Measurements from ENCODE around the gene ITGB1BP1.

ITGB1BP1 gene, protein sequence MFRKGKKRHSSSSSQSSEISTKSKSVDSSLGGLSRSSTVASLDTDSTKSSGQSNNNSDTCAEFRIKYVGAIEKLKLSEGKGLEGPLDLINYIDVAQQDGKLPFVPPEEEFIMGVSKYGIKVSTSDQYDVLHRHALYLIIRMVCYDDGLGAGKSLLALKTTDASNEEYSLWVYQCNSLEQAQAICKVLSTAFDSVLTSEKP

DNA sequence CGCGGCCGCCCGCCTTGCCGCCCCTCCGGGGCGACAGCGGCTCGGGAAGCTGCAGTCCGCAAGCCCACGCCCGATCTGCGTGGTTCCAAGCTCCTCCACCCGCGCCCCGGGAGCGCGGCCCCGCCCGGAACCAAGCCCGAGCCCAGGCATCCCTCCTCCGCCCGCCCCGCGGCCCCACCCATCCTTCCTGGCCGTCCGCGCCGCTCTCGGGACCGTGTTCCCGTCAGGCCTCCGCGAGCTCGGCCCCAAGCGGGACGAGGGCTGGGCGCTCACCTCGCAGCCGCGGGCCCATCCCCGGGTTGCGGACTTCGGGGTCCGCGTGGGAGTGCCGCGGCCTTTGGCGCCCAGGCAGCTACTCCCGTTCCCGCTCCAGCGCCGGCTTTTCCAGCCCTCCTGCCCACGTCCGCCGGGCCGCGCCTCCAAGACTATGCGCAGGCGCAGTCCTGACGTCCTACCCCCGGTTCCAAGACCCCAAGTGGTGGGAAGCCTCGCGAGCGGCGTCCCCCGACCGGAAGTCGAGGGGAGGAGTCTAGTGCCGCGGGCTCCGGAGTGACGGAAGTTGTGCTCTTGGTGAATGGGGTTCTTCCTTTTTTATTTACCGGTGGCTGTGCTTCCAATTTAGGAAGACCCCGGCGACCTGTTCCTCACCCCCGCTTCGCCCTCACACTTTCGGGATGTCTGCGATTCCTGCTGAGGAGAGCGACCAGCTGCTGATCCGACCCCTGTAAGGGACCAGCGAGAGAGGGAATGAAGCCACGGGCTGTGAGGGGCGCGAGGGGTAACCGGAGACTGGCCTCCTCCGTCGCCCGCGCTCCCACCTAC lies at the start of gene ITGB1BP1, which contains the start of gene CPSF3:
Gene ITGB1BP1 (minus strand): TSS at position 429 of the 822 bp plus-strand sequence. CDS start 4,831 bp downstream, outside the sequence.
Gene CPSF3 (plus strand): TSS at position 555 of the 822 bp plus-strand sequence. CDS start 120 bp downstream, at position 675.
- peak; percentile 93 to 94 for DNase-seq

DNA sequence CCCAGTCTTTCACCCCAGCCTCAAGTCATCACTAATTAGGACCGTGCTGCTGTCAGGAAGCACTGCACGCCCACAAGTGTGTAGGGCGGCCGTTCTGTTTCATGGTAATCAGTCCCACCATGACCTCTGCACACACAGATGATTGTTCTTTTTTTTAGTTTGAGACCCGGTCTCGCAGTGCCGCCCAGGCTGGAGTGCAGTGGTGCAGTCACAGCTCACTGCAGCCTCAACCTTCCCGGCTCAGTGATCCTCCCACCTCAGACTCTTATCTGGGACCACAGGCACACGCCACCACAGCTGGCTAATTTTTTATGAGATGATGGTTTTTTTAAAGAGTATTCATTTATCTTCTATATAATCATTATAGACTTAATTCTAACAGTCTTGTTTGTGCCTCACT lies 49.2 kb upstream of the ITGB1BP1 start:
- DNase-seq, result no peak

DNA sequence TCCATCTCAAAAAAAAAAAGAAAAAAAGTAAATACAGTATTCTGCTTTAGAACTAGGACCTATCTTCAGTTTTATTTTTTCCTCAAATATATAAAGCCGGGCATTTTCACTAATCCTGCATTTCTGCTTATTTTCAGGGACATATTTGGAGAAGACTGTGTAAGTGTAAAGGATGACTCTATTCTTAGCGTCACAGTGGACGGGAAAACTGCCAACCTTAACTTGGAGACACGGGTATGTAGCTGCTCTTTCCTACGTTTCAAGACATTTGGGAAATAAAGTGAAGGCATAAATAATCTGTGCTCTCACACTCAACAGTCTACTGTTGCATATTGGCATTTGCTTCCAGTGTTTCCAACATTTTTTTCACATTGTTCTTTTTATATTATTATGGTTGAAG lies 47.9 kb upstream of the ITGB1BP1 start:
- no peak for DNase-seq

DNA sequence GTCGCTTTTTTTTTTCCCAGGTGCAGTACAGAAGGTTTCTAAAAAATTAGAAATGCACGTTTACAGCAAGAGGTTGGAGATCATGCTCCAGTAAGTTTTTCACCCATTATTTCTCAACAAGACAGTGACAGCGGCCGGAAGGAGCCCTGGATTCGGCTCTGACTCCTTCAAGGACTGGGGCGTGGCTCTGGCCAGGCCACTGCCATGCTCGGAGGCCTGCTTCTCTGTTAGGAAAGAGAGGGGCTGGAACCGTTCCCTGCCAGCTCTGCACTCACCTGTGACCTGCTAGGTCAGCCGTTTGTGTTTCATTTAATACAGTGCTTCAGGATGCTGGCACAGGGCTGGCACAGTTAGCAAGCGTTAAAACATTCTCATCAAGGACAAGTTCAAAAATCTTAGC lies 44.4 kb upstream of the ITGB1BP1 start:
- no peak for DNase-seq

DNA sequence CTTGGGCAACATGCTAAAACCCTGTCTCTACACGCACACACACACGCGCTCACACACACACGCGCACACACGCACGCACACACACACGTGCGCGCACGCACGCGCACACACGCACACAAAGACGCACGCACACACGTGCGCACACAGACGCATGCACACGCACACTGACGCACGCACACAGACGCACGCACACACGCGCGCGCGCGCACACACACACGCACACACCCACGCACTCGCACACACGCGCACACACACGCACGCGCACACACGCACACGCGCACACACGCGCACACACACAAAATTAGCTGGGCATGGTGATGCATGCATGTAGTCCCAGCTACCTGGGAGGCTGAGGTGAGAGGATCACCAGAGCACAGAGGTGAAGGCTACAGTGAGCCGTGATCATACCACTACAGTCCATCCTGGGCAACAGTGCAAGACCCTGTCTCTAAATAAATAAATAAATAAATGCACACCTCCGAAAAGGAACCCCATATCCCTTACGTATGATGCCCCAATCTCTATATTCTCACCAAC lies 42.9 kb upstream of the ITGB1BP1 start:
- no peak for DNase-seq

DNA sequence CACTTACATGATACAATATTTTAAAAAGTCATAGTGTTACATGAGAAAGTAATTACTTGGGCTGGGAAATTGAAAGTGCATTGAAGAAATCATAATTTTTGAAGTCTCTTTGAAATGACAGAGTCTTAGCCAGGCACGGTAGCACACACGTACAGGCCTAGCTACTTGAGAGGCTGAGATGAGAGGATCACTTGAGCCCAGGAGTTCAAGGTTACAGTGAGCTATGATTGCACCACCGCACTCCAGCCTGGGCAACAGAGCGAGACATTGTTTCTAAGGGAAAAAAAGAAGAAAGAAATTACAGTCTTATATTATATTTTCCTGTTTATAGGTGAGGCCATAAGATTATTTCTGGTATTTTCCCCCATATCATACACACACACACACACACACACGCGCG lies 41.8 kb upstream of the ITGB1BP1 start:
- no peak for DNase-seq

DNA sequence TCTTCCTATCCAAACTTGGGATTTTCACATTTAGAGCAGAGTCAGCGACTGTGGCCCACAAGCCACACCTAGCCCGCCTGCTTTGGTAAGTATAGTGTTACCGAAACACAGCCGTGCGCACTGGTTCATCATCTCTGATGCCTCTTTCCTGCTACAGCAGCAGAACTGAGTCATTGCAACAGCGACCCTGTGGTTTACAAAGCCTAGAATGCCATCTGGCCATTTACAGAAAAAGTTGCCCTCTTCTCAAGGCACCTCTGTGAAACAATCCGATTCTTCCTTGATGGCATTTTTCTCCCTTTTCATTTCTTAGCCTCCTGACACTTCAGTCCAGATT lies 40.3 kb upstream of the ITGB1BP1 start:
- DNase-seq, result peak; percentile 10 to 36

DNA sequence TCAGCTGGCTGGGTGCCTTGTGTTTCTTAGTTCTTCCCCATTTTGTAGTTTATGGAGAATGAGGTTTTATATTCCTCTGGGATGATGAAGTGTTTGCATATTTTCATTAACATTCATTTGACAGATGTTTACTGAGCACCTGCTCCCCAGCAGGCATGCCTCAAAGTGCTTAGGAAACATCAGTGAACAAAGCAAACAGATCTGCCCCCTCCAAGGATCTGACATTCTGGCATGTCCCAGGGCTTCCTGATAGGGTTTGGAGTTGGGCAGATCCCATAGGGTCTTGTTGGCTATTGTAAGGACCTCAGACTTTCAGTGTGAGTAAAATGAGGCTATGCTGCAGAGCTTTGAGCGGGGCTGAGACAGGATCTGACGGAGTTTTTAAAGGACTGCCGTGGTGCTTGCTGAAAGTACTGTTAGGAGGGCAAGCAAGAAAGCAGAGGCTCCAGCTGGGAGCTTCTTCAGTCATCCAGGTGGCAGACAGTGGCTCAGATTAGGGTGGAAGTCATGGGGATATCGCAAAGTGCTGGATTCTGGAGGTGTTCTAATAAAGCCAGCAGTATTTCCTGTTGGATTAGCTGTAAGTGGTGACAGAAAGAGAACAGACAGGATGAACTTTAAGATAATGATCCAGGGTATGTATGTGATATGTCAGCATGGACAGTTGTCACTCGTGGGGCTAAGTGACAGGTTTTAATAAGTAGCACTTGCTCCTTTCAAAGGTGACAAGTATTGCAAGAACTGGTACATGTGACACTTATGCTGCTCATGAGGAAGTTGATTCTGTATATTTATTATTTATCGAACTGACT lies 39.8 kb upstream of the ITGB1BP1 start:
- peak in 1 of 2 experiments; percentile 36 for DNase-seq

DNA sequence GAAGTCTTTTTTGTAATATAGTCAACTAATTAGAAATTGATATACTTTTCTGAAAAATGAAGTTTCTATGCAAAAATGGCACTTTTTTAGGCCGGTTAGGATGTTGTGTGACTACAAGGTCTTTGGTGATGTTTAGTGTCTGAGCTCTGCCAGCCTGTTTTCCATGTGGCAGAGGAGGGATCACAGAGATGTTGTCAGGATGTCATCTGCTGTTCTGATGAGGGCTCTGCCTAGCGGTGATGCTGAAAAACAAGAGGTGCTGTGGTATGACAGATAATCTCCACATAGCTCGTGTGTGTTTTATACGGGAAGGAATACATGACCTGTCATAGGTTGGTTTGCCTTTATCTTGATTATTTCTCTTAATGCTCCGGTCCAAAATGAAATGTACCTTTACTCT lies 39.0 kb upstream of the ITGB1BP1 start:
- DNase-seq, result no peak

DNA sequence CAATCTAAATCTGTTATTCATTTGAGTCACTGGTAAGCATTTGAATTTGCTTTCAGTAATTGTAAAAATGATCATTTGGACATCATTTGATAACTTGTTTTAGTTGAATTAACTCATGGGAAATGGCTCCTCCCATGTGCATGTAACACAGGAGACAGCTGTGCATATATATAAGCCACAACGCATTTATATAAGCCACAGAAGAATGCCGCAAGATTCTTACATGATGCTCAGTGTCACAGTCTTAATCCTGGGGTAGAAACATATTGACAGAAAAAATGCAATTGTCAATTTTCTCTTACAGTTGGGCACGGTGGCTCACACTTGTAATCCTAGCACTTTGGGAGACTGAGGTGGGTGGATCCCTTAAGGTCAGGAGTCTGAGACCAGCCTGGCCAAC lies 37.8 kb upstream of the ITGB1BP1 start:
- no peak for DNase-seq

DNA sequence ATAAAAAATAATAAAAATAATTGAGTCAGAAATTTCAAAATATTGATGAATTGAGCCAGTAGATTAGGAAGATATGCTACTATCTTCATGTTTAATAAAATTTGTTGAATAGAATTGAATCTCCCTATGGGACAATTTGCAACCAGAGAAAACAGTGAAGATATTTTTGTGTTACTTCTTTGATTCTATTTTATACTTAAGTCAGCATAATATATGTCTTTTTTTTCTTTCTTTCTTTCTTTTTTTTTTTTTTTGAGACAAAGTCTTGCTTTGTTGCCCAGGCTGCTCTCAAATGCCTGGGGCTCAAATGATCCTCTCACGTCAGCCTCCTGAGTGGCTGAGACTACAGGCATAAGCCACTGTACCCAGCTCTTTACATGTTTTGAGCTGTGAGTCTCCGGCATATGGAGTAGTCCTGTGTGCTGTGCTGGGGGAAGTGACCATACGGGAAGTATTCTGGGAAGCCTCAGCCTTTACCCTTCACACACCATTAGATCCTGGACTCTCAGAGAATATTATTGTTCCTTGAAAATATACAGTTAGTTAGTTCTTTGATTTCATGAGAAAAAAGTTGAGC lies 37.2 kb upstream of the ITGB1BP1 start:
- no peak for DNase-seq

DNA sequence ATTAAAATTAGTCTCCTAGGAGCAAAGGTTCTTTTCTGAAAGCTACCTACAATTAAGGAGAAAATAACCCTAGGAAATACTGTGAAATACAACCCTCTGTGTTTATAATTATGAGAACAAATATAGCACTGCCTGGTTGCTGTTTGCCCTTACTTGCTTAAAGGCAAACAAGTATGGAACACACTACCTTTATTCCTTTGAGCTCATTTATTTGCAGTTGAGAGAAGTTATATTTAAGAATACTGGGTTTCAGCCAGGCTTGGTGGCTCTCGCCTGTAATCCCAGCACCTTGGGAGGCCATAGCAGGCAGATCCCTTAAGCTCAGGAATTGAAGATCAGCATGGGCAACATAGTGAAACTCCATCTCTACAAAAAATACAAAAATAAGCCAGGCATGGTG lies 27.9 kb upstream of the ITGB1BP1 start:
- DNase-seq, result no peak

DNA sequence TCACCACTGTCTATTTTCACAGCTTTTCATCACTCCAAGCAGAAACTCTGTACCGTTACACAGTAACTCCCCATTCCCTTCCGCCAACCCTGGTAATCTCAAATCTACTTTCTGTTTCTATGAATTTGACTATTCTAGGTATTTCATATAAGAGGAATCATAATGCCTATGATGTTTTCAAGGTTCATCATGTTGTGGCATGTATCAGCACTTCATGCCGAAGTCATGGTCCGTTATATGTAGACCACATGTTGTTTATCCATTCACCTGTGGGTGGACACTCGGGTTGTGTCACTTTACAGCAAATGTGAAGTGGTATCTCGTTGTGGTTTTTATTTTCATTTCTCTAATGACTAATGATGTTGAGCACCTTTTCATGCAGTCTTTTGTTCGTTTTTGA lies 21.8 kb upstream of the ITGB1BP1 start:
- DNase-seq, result no peak

DNA sequence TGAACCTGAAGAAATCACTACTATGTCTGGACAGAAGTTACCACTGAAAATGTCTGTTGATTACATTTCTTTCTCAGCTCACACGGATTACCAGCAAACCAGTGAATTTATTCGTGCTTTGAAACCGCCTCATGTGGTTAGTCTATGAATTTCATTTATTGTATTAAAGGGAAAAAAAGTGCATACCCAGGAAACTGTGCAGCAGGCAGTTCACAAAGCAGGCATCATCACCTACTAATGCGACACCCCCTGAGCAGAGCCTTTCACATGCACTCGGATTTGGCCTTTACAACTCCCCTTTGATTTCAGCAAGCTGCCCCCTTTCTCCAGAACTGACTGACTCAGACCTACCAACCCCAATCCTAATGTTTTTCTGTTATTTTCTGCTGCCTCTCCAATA lies 20.2 kb upstream of the ITGB1BP1 start:
- no peak for DNase-seq

DNA sequence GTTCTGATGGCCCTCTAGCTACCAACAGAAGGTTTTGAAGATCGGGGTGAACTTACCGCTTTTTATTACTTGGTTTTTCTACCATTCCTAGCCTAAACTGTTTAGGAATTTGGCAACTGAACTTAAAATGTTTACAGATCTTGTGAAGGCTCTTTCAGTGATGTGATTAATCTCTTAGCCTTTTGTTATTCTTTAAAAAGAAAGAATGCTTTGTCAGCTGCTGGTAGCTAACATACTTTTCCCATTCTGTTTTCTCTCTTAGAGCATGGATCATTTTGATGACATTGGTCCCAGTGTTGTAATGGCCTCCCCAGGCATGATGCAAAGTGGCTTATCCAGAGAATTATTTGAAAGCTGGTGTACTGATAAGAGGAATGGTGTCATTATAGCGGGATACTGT lies 18.2 kb upstream of the ITGB1BP1 start:
- DNase-seq, result no peak

DNA sequence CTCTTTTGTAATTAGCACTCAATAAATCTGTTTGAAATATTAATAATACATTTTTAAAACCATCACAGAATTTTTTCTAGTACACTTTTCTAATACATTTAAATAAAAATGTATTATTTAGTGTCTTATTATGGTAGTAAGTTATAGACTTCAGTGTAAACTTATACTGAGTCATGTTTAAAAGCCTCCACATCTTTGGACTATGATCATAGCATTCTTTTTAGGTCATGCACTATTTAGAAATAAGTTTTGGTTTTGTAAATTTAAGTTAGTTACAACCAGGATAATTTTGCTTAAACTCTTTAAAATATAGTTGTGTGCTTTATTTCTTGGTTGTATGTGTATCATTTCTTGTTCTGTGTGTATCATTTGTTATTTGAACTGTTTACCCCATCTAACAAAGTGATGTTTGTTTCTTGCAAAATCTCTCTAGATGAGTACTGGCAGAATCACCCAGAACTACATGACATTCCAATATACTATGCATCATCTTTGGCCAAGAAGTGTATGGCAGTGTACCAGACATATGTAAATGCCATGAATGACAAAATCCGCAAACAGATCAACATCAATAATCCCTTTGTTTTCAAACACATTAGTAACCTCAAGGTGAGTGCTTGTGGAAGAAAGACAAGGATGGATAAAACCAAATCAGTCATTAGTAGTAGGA lies 16.9 kb upstream of the ITGB1BP1 start:
- DNase-seq, result no peak

DNA sequence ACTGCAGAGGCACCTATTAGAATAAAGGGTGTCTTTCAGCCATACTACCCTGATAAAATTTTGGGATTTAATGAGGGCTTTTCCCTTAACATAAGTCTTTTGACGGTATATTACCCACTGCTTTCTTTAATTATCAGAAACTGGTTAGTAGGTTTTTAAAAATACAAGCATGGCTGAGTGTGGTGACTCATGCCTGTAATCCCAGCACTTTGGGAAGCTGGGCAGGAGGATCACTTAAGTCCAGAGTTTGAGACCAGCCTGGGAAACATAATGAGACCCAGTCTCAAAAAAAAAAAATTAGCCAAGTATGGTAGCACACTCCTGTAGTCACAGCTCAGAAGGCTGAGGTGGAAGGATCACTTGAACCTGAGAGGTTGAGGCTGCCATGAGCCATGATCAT lies 16.2 kb upstream of the ITGB1BP1 start:
- no peak for DNase-seq

DNA sequence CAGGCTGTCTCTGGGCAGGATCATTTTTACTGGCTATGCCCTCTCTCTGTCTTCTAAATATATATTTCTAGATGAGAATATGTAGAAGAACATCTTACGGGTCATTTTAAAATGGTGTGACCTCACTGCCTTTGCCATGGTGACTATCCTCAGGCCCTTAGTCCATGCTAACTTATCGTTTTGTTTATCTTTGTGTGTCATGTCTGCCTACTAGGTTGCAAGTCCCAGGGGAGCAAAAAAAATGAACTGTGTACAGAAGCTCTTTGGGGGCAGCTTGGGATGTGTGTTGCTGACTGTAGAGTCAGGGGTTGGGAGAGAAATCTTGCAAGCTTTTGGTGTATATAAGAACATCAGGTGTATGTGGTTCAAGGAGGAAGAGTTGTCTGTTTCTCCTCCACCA lies 11.2 kb upstream of the ITGB1BP1 start:
- DNase-seq, result no peak

DNA sequence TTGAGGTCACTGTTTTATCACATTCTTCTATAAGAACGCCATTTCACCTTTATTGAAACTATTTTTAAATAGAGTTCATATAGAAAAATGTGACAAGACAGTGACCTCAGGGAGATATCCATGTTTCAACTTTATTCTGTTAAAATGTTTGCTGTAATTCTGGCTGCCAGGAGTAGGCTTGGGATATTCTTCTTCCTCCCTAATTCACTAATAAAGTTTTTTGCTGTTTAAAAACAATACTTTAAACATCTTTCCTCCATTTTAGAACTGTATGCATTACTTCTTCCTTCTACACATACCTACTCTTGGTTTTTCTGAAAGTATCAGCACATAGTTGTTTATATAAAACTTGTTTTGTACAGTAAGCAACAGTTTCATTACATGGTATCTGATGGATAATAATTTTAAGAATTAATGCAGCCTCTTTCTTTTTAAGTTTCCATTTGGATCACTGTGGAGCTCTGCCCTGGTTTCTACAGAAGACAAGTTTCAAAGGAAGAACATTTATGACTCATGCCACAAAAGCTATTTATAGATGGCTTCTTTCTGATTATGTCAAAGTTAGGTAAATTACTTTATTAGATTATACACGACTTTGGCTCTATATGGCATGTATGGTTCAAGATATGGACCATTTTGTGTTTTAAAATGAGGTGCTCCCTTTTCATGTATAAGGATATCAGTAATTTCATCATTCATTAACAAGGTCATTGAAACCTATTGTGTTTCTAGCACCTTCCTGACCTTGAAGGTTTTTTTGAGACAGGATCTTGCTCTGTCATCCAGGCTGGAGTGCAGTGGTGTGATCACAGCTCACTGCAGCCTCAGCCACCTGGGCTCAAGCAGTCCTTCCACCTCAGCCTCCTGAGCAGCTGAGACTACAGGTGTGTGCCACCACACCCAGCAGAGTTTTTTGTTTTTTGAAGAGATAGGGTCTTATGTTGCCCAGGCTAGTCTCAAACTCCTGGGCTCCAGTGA lies 7.3 kb upstream of the ITGB1BP1 start:
- no peak for DNase-seq

DNA sequence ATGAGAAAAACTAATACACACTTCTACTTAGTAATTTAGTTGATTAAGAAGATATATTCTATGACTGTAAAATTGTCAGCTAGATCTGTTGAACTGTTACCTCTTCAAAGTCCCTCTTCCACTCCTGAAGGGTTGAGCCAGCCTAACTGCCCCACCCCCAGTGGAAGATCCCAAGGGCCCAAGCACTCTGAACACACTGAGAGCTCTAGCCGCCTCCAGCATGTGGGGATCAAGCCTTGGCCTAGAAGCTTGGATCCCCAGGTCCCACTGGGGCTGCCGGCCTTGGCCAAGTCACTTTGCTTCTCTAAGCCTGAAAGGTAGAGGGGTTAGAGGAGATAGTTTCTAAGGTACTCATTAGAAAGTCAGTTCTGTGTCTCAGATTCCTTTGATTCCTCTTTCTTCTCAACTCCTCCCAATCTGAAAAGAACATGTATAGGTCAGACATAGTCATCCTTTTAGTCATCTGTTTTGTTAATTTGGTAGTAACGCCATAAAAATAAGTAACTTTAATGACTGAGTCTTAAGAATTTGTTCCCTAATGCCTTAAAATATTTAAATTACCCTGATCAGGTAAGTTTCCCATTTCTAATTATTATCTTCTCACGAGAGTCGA lies 5.7 kb upstream of the ITGB1BP1 start:
- DNase-seq, result no peak
